GM12878 (cell line): Measurements from ENCODE around the gene CUL1. TPM values are rescaled to one million over a fixed set of nuclear protein-coding genes. Genes with fewer than 3 reads are reported as not detected.

Source experiments
- ATAC-seq: fragments of 200-7000 bp; cut with Tn5 transposase; 3 replicates; pipeline ENCODE4 v1.9.1; 2020; ENCODE audit warnings: mild to moderate bottlenecking, moderate library complexity
- BruUV-seq: library from RNA; stranded (reverse); fragments of 400-500 nt; replicated peaks from 2 replicates; lab custom pipeline; 2021; lab: Mats Ljungman, UMichigan
- CTCF ChIA-PET: fragments of 300-600 bp; sonication (Branson Sonifier 250); formaldehyde crosslinking; extraction: SDS; loops from one replicate; lab custom pipeline; 2021; ENCODE audit warnings: inconsistent platforms; lab: Yijun Ruan, JAX
- POLR2A ChIA-PET: fragments of 350-600 bp; formaldehyde crosslinking; extraction: SDS; loops from one replicate; lab custom pipeline; 2021; ENCODE audit warnings: inconsistent platforms; lab: Charles Lee
- RAD21 ChIA-PET: fragments of 300-600 bp; sonication (Branson Sonifier 250); formaldehyde crosslinking; loops from one replicate; lab custom pipeline; 2023; ENCODE audit warnings: antibody characterized with exemption; ENCODE audit not compliant: unreplicated experiment; lab: Charles Lee
- SMC1A ChIA-PET: fragments of 300-600 bp; sonication (Branson Sonifier 250); formaldehyde crosslinking; loops from one replicate; lab custom pipeline; 2023; ENCODE audit not compliant: unreplicated experiment, uncharacterized antibody; lab: Charles Lee
- DNase-seq: peaks from one replicate; pipeline ENCODE4 v3.0.0-alpha.2; 2011; ENCODE audit warnings: low read depth, low spot score
- FAIRE-seq: peaks from 3 replicates; lab custom pipeline; 2011; peaks lifted over from hg19 to GRCh38; lab: Jason Lieb, UNC
- H2AFZ ChIP-seq: 2 replicates; pipeline ENCODE4 v1.6.0; 2011; ENCODE audit warnings: low read depth, low read length, control low read depth; ENCODE audit not compliant: control insufficient read depth
- H3K27ac ChIP-seq: 2 replicates; pipeline ENCODE4 v1.5.1; 2011; ENCODE audit warnings: control low read depth; ENCODE audit not compliant: control insufficient read depth, insufficient read depth
- H3K27me3 ChIP-seq, 2 experiments: replicated peaks in 1 of 2; 2 replicates each; pipeline versions ENCODE4 v1.6.0 to v1.6.1; 2011; ENCODE audit warnings: low read length in 1 of 2; ENCODE audit not compliant: control insufficient read depth in 2 of 2, insufficient read depth in 2 of 2
- H3K36me3 ChIP-seq, 2 experiments: 2 replicates each; pipeline ENCODE4 v1.5.1; 2011; ENCODE audit warnings: low read length in 1 of 2; ENCODE audit not compliant: control insufficient read depth in 2 of 2, insufficient read depth in 2 of 2
- H3K4me1 ChIP-seq: 2 replicates; pipeline ENCODE4 v1.6.1; 2011; ENCODE audit warnings: mild to moderate bottlenecking, low read length, moderate library complexity, mixed read lengths; ENCODE audit not compliant: control insufficient read depth, insufficient read depth
- H3K4me2 ChIP-seq: 2 replicates; pipeline ENCODE4 v1.6.0; 2011; ENCODE audit warnings: control low read depth; ENCODE audit not compliant: control insufficient read depth, insufficient read depth
- H3K4me3 ChIP-seq: fragments of 200-600 bp; sonication (generic); 2 replicates; pipeline ENCODE4 v1.5.1; 2016
- H3K79me2 ChIP-seq: 2 replicates; pipeline ENCODE4 v1.6.0; 2011; ENCODE audit warnings: low read length; ENCODE audit not compliant: control insufficient read depth, insufficient read depth
- H3K9ac ChIP-seq: 2 replicates; pipeline ENCODE4 v1.8.0; 2011; ENCODE audit warnings: low read length, control low read depth, mixed read lengths; ENCODE audit not compliant: control insufficient read depth, insufficient read depth
- H3K9me3 ChIP-seq: replicated peaks from 3 replicates; pipeline ENCODE4 v1.5.1; 2011; ENCODE audit warnings: mild to moderate bottlenecking, low read length; ENCODE audit not compliant: control insufficient read depth, insufficient read depth
- H4K20me1 ChIP-seq: 2 replicates; pipeline ENCODE4 v1.6.0; 2011; ENCODE audit not compliant: control insufficient read depth, insufficient read depth
- BACH1 ChIP-seq: fragments of 450-650 bp; IDR thresholded peaks from 2 replicates; pipeline ENCODE4 v1.6.1; 2017; ENCODE audit warnings: mild to moderate bottlenecking, borderline replicate concordance
- BHLHE40 ChIP-seq, 2 experiments: fragments of 450-650 bp in 1 of 2; IDR thresholded peaks; 2 replicates each; pipeline ENCODE4 v1.6.1; 2011 to 2017; ENCODE audit warnings: low read depth in 2 of 2, borderline replicate concordance in 1 of 2, improper control_type of control experiment in 1 of 2, low read length in 1 of 2, mild to moderate bottlenecking in 1 of 2
- DPF2 ChIP-seq: fragments of 450-650 bp; IDR thresholded peaks from 2 replicates; pipeline ENCODE4 v1.6.1; 2017; ENCODE audit warnings: mild to moderate bottlenecking
- E4F1 ChIP-seq: fragments of 450-650 bp; IDR thresholded peaks from 2 replicates; pipeline ENCODE4 v1.6.1; 2018; ENCODE audit warnings: borderline replicate concordance, mild to moderate bottlenecking; ENCODE audit not compliant: partially characterized antibody
- GATAD2B ChIP-seq: fragments of 450-650 bp; conservative IDR thresholded peaks from 2 replicates; pipeline ENCODE4 v1.6.1; 2017; ENCODE audit warnings: low read depth, mild to moderate bottlenecking, moderate library complexity
- IKZF1 ChIP-seq: fragments of 450-650 bp; conservative IDR thresholded peaks from 2 replicates; pipeline ENCODE4 v1.6.1; 2017; ENCODE audit warnings: antibody characterized with exemption, mild to moderate bottlenecking
- NR2F1 ChIP-seq: fragments of 450-650 bp; conservative IDR thresholded peaks from 2 replicates; pipeline ENCODE4 v1.6.1; 2017; ENCODE audit warnings: mild to moderate bottlenecking
- PAX5 ChIP-seq: IDR thresholded peaks from 2 replicates; pipeline ENCODE4 v1.6.1; 2011; ENCODE audit warnings: low read depth, low read length, borderline replicate concordance
- RELA ChIP-seq: fragments of 450-650 bp; IDR thresholded peaks from 2 replicates; pipeline ENCODE4 v1.8.0; 2014; ENCODE audit warnings: borderline replicate concordance; ENCODE audit not compliant: partially characterized antibody
- SMAD5 ChIP-seq: IDR thresholded peaks from 2 replicates; pipeline ENCODE4 v1.6.1; 2016; ENCODE audit warnings: antibody characterized with exemption, low read depth
- SMARCA5 ChIP-seq: fragments of 450-650 bp; IDR thresholded peaks from 2 replicates; pipeline ENCODE4 v1.6.1; 2017; ENCODE audit warnings: mild to moderate bottlenecking
- TAF1 ChIP-seq: IDR thresholded peaks from 2 replicates; pipeline ENCODE4 v1.6.1; 2011; ENCODE audit warnings: mild to moderate bottlenecking, low read depth, low read length, borderline replicate concordance
- ZNF687 ChIP-seq: fragments of 450-650 bp; IDR thresholded peaks from 2 replicates; pipeline ENCODE4 v1.6.1; 2017; ENCODE audit warnings: mild to moderate bottlenecking, moderate library complexity
- whole genome bisulfite sequencing: methylation state at CpG from one replicate; pipeline ENCODE4 v1.1.6; 2016; ENCODE audit warnings: low lambda C conversion rate; ENCODE audit not compliant: insufficient replicate concordance, insufficient coverage; ENCODE audit errors: missing lambda C conversion rate; 5-methylcytosine and 5-hydroxymethylcytosine counted together
- in situ Hi-C: fragments of 300-500 bp; cut with MboI; formaldehyde crosslinking; loops from 9 replicates; pipeline ENCODE4 v1.14.3; 2018; ENCODE audit warnings: mixed read lengths
- intact Hi-C: fragments of 100-400 bp; cut with micrococcal nuclease; formaldehyde crosslinking; loops from one replicate; pipeline ENCODE4 v1.14.2; 2022; ENCODE audit not compliant: unreplicated experiment
- polyA plus RNA-seq, 11 experiments: library from polyadenylated mRNA; depleted of rRNA in 4 of 11; unstranded in 6 of 11; stranded (reverse) in 5 of 11; fragments of >200 nt; fragmentation: Nextera tagmentation in 4 of 11; fragmentation: Illumina TruSeq in 1 of 11; extraction: Ambion mirVana in 4 of 11; extraction: Trizol in 1 of 11; gene quantifications; 1 replicate in 1 of 11; 2 replicates in 10 of 11; pipeline versions ENCODE4 v1.2.1 to v1.2.3, GENCODE V29; 2011 to 2016; ENCODE audit warnings: inconsistent platforms in 2 of 11, missing spikeins in 2 of 11, low read depth in 1 of 11
- total RNA-seq, 4 experiments: library from RNA; depleted of rRNA in 3 of 4; stranded (reverse); fragments of >200 nt in 3 of 4; fragmentation: Illumina TruSeq in 1 of 4; extraction: Trizol in 1 of 4; gene quantifications; 2 replicates each; pipeline versions ENCODE4 v1.2.1 to v1.2.3, GENCODE V29; 2013 to 2021
- TF ChIP-seq, protein P1 (sequence below): fragments of 450-650 bp; conservative IDR thresholded peaks from 2 replicates; pipeline ENCODE4 v1.6.1; 2017; ENCODE audit warnings: mild to moderate bottlenecking, moderate library complexity

The CUL1 gene
- total and polyA plus RNA-seq, 10 of the 15 experiments (the other 5 are each of a cell fraction or from before 2014, with no cell fraction given) = 13.3 to 63.9 (median 45.9) TPM

DNA sequence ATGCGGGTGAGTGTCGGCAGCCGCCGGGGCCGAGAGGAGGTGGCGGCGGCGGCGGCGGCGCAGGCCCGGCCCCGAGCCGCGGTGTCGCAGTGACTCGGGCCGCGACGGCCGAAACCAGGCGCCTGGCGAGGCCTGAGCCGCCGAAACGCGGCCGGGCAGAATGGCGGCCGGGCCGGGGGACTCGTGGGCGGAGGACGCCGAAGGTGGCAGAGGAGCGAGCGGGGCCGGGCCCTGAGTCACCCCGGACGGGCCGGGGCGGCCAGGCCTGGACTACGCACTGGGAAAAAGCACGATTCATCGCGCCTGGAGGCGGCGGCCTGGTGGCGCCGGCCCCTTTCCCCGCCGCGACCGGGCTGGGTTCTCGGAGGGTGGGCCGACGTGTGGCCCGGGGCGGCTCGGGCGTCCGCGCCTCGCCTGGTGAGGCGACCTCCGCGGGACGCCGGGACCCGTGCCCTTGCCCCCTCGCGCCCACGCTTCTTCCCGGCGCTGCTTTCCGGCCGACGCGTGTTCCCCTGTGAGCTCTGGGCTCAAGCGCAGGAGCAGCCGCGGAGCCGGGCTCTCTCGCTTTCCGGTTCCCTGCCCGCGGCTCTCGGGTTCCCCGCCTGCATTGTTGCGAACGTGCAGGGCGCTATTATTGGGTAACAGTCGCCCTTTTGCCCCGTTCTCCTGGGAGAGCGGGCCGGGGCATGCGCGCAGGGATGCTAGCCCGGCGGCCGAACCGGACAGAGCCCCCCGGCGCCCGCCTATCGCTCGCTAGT, 500 bp downstream of the CUL1 start:
- Histone ChIP-seq H3K9ac (peak overlapping the region; percentile 86), H3K27me3 (no peaks in the 10 kb centered on the region), H3K4me2 (no peak overlapping the region), H4K20me1 (peaks cover 4% of the 10 kb centered on the region; the same call in 1 of the 2 replicates), H3K9me3 (no peaks in the 10 kb centered on the region), H3K4me3 (peak overlapping the region; percentile 94), H2AFZ (peak overlapping the region; percentile 69), H3K36me3 (no peaks in the 10 kb centered on the region), H3K27ac (peak overlapping the region; percentile 79), H3K79me2 (peaks cover 58% of the 10 kb centered on the region), H3K4me1 (peaks cover 9% of the 10 kb centered on the region)
- ChIA-PET RAD21 (interaction anchor here (0.9 to 1.4 kb wide), 2 partner anchors 9 to 194 kb away, joined by 4 read pairs; no protein-coding TSS in a partner anchor), SMC1A (interaction anchor here (0.5 to 1.1 kb wide), 3 partner anchors 12 to 335 kb away, joined by 3 to 6 read pairs (median 3); no protein-coding TSS in a partner anchor), CTCF (interaction anchor here (1.4 kb wide), 1 partner anchor 242 kb away, joined by 6 read pairs; no protein-coding TSS in a partner anchor), POLR2A (interaction anchor here (0.7 to 1.7 kb wide), 3 partner anchors 13 to 184 kb away, joined by 3 to 14 read pairs (median 4); no protein-coding TSS in a partner anchor)
- no peak for DNase-seq
- intact Hi-C loops (no loop called here), in situ Hi-C loops (no loop called here)
- FAIRE-seq = no peak
- WGBS = under 1% methylated on average over 79 of the region's 107 CpGs
- no TSS peak for BruUV-seq
- ATAC-seq = peak; percentile 61
- peak; percentile 88; the same call in 1 of the 2 replicates for TF ChIP-seq NR2F1
- TF ChIP-seq IKZF1 = peak; percentile 79
- TF ChIP-seq SMAD5 = no peak
- peak; percentile 64 for TF ChIP-seq E4F1
- peak; percentile 72 for TF ChIP-seq DPF2
- TF ChIP-seq ZNF687 = 0 out of 2 replicates have a peak, but pooled peaks have one; percentile 10
- TF ChIP-seq BACH1 = peak; percentile 16; the same call in 1 of the 2 replicates
- peak; percentile 73; the same call in 1 of the 2 replicates for TF ChIP-seq PAX5
- TF ChIP-seq GATAD2B = peak; percentile 72
- peak; percentile 18; the same call in 1 of the 2 replicates for TF ChIP-seq SMARCA5
- TF ChIP-seq RELA = no peak
- peak; percentile 31 to 77; a peak in 2 of 4 replicates for TF ChIP-seq BHLHE40 (IDR thresholded peaks at IDR 0.05; ENCODE audit: borderline replicate concordance in 1 of 2, low read depth in 2 of 2, low read length in 1 of 2)
- TF ChIP-seq, protein P1, sequence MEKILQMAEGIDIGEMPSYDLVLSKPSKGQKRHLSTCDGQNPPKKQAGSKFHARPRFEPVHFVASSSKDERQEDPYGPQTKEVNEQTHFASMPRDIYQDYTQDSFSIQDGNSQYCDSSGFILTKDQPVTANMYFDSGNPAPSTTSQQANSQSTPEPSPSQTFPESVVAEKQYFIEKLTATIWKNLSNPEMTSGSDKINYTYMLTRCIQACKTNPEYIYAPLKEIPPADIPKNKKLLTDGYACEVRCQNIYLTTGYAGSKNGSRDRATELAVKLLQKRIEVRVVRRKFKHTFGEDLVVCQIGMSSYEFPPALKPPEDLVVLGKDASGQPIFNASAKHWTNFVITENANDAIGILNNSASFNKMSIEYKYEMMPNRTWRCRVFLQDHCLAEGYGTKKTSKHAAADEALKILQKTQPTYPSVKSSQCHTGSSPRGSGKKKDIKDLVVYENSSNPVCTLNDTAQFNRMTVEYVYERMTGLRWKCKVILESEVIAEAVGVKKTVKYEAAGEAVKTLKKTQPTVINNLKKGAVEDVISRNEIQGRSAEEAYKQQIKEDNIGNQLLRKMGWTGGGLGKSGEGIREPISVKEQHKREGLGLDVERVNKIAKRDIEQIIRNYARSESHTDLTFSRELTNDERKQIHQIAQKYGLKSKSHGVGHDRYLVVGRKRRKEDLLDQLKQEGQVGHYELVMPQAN = peak; percentile 29; the same call in 1 of the 2 replicates
- peak; percentile 31; the same call in 1 of the 2 replicates for TF ChIP-seq TAF1
